Pancreas (tissue), 10 donors: Measurements from ENCODE around the gene FKBP10. TPM values are rescaled to one million over a fixed set of nuclear protein-coding genes. Genes with fewer than 3 reads are reported as not detected.

ENCODE experiments used
- ATAC-seq, 4 donors: fragments of 200-7000 bp; cut with Tn5 transposase; one replicate each; pipeline versions ENCODE4 v1.8.0 to v1.9.1; 2020; ENCODE audit warnings: mild to moderate bottlenecking in 4 of 4, moderate library complexity in 4 of 4
- DNase-seq, 6 donors: peaks; one replicate each; pipeline ENCODE4 v3.0.0-alpha.2; 2020
- FAIRE-seq: peaks from 2 replicates; lab custom pipeline; 2012; peaks lifted over from hg19 to GRCh38; lab: Jason Lieb, UNC
- H3K27ac ChIP-seq, 4 donors: fragments of 200-600 bp; sonication (generic); 1 replicate in 3 of 4; 2 replicates in 1 of 4; pipeline versions ENCODE4 v1.5.0 to v1.8.0; 2020
- H3K27me3 ChIP-seq, 4 donors: fragments of 200-600 bp; one replicate each; pipeline ENCODE4 v1.8.0; 2021
- H3K36me3 ChIP-seq, 3 donors: fragments of 200-600 bp; sonication (generic) in 1 of 3; one replicate each; pipeline versions ENCODE4 v1.5.0 to v1.8.0; 2020 to 2021
- H3K4me1 ChIP-seq, 3 donors: fragments of 200-600 bp; one replicate each; pipeline ENCODE4 v1.8.0; 2021
- H3K4me3 ChIP-seq, 4 donors: fragments of 200-600 bp; sonication (generic) in 2 of 4; one replicate each; pipeline versions ENCODE4 v1.5.0 to v1.8.0; 2020 to 2021
- H3K9me3 ChIP-seq, 4 donors: fragments of 200-600 bp; one replicate each; pipeline ENCODE4 v1.8.0; 2021
- CTCF ChIP-seq, 4 donors: fragments of 200-600 bp; sonication (generic) in 3 of 4; IDR thresholded peaks; one replicate each; pipeline versions ENCODE4 v1.5.0 to v1.8.0; 2021; ENCODE audit warnings: antibody characterized with exemption in 4 of 4
- WGBS, 2 donors: extraction: QIAGEN DNeasy Blood & Tissue Kit; methylation state at CpG; one replicate each; pipeline ENCODE4 v1.1.7; 2013; 5-methylcytosine and 5-hydroxymethylcytosine counted together
- intact Hi-C, 3 donors: fragments of 100-400 bp; cut with DNase I; formaldehyde crosslinking; loops; one replicate each; pipeline versions ENCODE4 v1.11.1 to v1.14.2; 2022
- polyA plus RNA-seq, 2 donors: library from polyadenylated mRNA; stranded (reverse); fragments of 200-250 nt; gene quantifications; one replicate each; pipeline ENCODE4 v1.2.3, GENCODE V29; 2013
- total RNA-seq, 6 donors: library from RNA; stranded (reverse); fragmentation: NEBNext Ultra II Directional in 4 of 6; extraction: Animal tissue kit (Norgen Biotek cat#: 25700) in 4 of 6; gene quantifications; one replicate each; pipeline versions ENCODE4 v1.2.1 to v1.2.4, GENCODE V29; 2021 to 2023
- donor health status: healthy with polysubstance abuse.
- donor health status: DM: no; HTN: no; CAD: no; lungs with moderate emphysema.
- donor health status: DM: no; HTN: no; CAD: no.
- donor health status: control.
- donor health status: control.
- donor health status: Bipolar disorder and iron deficiency.
- donor health status: DM: yes; HTN: yes; CAD: no.
- donor health status: DM: no; HTN: no; CAD: no.
- donor health status: DM: no; HTN: no; CAD: no.
- donor health status: DM: yes; HTN: yes; CAD: no.

FKBP10 gene
- 10 to 100 TPM in 4 of 6 donors, 1 to 10 TPM in 2; 4.5 to 35.3 (median 11.7) TPM for total RNA-seq
- 10 to 100 TPM in 1 of 2 donors, 1 to 10 TPM in 1; 9.1 to 17.3 TPM for polyA plus RNA-seq

GRCh38 chr17:41812381-41813151 is at the start of gene FKBP10:
TSS of gene FKBP10 (plus strand) at chr17:41813004. CDS start at chr17:41813035, 31 bp downstream.
- H3K36me3 ChIP-seq, result no peaks in the 10 kb centered on the region
- H3K27me3 ChIP-seq, result no peaks in the 10 kb centered on the region
- no peak for TF ChIP-seq CTCF (IDR thresholded peaks at IDR 0.05)
- intact Hi-C loops, result loop anchor here in 1 of 3 donors (10.0 kb wide), 1 partner anchor 52 kb away; the partner anchor contains the start of gene KLHL11
- no peaks in the 10 kb centered on the region for H3K9me3 ChIP-seq
- H3K4me3 ChIP-seq, result peak within 1 kb of the TSS; percentile 67 to 79 (median 74)
- peak within 1 kb of the TSS in 3 of 4 donors; percentile 65 to 70 (median 68) for H3K27ac ChIP-seq
- no peak for FAIRE-seq
- peak; percentile 48 to 61 (median 54) for ATAC-seq
- H3K4me1 ChIP-seq, result peaks cover 5 to 14% (median 7%) of the 10 kb centered on the region in 3 donors
- WGBS, 2 donors, result 1 to 7% methylated on average over 23 to 35 of the region's 35 CpGs
- DNase-seq, result peak in 4 of 6 donors; percentile 38 to 65 (median 58)

DNA sequence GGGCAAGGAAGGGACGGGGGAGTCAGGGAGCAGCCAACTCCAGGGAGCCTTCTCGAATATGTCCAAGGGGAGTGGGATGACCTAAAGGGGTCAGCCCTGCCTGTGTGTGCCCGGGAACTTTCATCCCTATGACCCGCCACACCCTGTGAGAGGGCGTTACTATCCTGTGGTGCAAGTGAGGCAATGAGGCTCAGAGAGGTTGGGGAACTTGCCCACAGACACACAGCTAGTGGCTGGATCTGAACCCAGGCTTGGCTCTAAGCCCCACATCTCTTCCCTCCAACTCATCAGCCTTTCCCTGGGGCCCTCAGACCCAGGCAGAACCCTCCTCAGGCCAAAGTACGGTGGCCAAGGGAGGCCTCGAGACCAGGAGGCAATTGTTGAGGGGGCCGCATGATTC is 49.5 kb upstream of the FKBP10 start:
- H3K9me3 ChIP-seq, result no peaks in the 10 kb centered on the region
- ATAC-seq (peak in 1 of 4 donors; percentile 14), DNase-seq (no peak), FAIRE-seq (no peak)
- WGBS, 2 donors, result 91 to 94% methylated on average over 8 of the region's 8 CpGs
- H3K4me1 ChIP-seq, result no peaks in the 10 kb centered on the region
- no peak for TF ChIP-seq CTCF (IDR thresholded peaks at IDR 0.05)
- H3K27me3 ChIP-seq, result no peaks in the 10 kb centered on the region
- no peak overlapping the region for H3K4me3 ChIP-seq
- intact Hi-C loops, result no loop called here
- H3K27ac ChIP-seq, result no peak overlapping the region
- peaks cover 5 to 80% (median 46%) of the 10 kb centered on the region in 3 donors for H3K36me3 ChIP-seq

DNA sequence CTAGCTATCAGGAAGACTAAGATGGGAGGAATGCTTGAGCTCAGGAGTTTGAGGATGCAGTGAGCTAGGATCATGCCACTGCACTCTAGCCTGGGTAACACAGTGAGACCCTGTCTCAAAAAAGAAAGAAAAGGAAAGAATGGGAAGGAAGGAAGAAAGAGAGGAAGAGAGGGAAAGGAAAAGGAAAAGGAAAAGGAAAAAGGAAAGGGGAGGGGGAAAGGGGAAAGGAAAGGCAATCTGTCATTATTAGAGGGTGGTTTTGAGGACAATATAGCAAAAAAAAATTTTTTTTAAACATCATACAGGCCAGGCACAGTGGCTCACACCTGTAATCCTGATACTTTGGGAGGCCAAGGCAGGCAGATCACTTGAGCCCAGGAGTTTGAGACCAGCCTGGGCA is 46.7 kb upstream of the FKBP10 start:
- no peaks in the 10 kb centered on the region for H3K9me3 ChIP-seq
- no peak overlapping the region for H3K4me3 ChIP-seq
- H3K4me1 ChIP-seq, result no peaks in the 10 kb centered on the region
- TF ChIP-seq CTCF (IDR thresholded peaks at IDR 0.05), result no peak
- no peak for DNase-seq
- intact Hi-C loops, result no loop called here
- H3K36me3 ChIP-seq, result peaks cover 11 to 93% (median 56%) of the 10 kb centered on the region in 3 donors
- ATAC-seq, result no peak
- H3K27ac ChIP-seq, result no peak overlapping the region
- no peak for FAIRE-seq
- no peaks in the 10 kb centered on the region for H3K27me3 ChIP-seq

DNA sequence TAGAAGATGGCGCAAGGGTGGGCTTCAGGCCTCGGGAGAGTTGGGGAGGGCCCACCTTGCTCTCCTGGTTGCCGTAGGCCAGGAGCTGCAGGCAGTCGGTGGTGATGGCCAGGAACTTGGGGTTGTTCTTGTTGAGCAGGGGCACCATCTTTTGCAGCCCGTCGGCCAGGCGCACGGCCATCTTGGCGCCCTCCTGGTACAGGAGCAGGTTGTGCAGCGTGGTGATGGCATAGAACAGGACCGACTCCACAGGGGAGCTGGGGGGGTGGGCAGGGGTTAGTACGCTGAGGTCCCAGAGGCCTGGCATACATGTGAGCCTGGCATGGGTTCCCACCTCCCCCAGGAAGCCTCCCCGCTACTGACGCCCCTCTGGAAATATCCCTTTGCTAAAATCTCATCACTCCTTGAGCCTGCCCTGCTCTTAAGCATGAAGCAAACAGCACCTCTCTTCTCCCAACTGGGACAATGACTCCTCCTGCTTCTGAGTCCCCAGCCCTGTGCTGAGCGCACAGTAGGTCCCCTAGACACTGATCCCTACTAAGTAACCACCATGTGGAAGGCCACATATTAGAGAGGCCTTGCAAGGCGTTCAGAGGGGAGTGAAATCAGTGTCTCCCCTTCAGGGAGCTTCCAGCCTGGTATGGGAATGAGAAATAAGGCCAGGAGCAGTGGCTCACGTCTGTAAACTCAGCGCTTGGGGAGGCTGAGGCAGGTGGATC is 45.3 kb upstream of the FKBP10 start:
- Histone ChIP-seq H3K4me1 (peaks cover 6 to 7% (median 7%) of the 10 kb centered on the region in 3 donors), H3K27ac (no peak overlapping the region), H3K36me3 (peaks cover 8 to 88% (median 54%) of the 10 kb centered on the region in 3 donors), H3K27me3 (no peaks in the 10 kb centered on the region), H3K4me3 (no peak overlapping the region), H3K9me3 (no peaks in the 10 kb centered on the region)
- no peak for FAIRE-seq
- intact Hi-C loops, result no loop called here
- no peak for DNase-seq
- no peak for ATAC-seq
- no peak for TF ChIP-seq CTCF (IDR thresholded peaks at IDR 0.05)
- WGBS, 2 donors, result 91 to 95% methylated on average over 18 of the region's 18 CpGs
